HEK293 (cell line): Measurements from ENCODE around the gene CRYBA2.

ENCODE experiments used
- CTCF ChIP-seq: fragments of 450-650 bp; formaldehyde crosslinking; IDR thresholded peaks from 2 replicates; pipeline ENCODE4 v1.5.1; 2016; ENCODE audit warnings: missing biosample characterization, missing genetic modification characterization
- ELK4 ChIP-seq: IDR thresholded peaks from 2 replicates; pipeline ENCODE4 v1.6.1; 2011; ENCODE audit warnings: mild to moderate bottlenecking, low read depth, low read length, borderline replicate concordance
- PATZ1 ChIP-seq: fragments of 450-650 bp; formaldehyde crosslinking; IDR thresholded peaks from 2 replicates; pipeline ENCODE4 v1.5.1; 2016; ENCODE audit warnings: missing biosample characterization, missing genetic modification characterization
- PBX3 ChIP-seq: sonication (generic); formaldehyde crosslinking; IDR thresholded peaks from 2 replicates; pipeline ENCODE4 v1.8.1; 2022; ENCODE audit warnings: mild to moderate bottlenecking, moderate library complexity, missing genetic modification reagents
- REST ChIP-seq: fragments of 450-650 bp; formaldehyde crosslinking; IDR thresholded peaks from 2 replicates; pipeline ENCODE4 v1.5.1; 2016; ENCODE audit warnings: missing biosample characterization, missing genetic modification characterization
- ZBTB44 ChIP-seq: fragments of 450-650 bp; IDR thresholded peaks from 2 replicates; pipeline ENCODE4 v1.5.1; 2018; ENCODE audit warnings: missing biosample characterization, mild to moderate bottlenecking, missing genetic modification characterization
- ZNF121 ChIP-seq: fragments of 450-650 bp; formaldehyde crosslinking; IDR thresholded peaks from 2 replicates; pipeline ENCODE4 v1.5.1; 2016; ENCODE audit warnings: missing biosample characterization, missing genetic modification characterization
- ZNF274 ChIP-seq, 2 experiments: fragments of 200-500 bp in 1 of 2; fragments of 450-650 bp in 1 of 2; sonication (Bioruptor generic) in 1 of 2; formaldehyde crosslinking in 1 of 2; IDR thresholded peaks; 2 replicates each; pipeline versions ENCODE4 v1.5.1 to v1.6.1; 2014 to 2016; ENCODE audit warnings: borderline replicate concordance in 1 of 2, inconsistent platforms in 1 of 2, low read length in 1 of 2, missing biosample characterization in 1 of 2, missing genetic modification characterization in 1 of 2
- ZNF366 ChIP-seq: fragments of 450-650 bp; formaldehyde crosslinking; conservative IDR thresholded peaks from 2 replicates; pipeline ENCODE4 v1.5.1; 2016; ENCODE audit warnings: missing biosample characterization, missing genetic modification characterization
- ZNF701 ChIP-seq: fragments of 450-650 bp; formaldehyde crosslinking; IDR thresholded peaks from 2 replicates; pipeline ENCODE4 v1.5.1; 2016; ENCODE audit warnings: missing biosample characterization, missing genetic modification characterization

- no peak for TF ChIP-seq CTCF (tag by site-specific recombination)
- no peak for TF ChIP-seq ZNF274 (IDR thresholded peaks at IDR 0.05; ENCODE audit: low read length)
- no peak for TF ChIP-seq ZNF274 (tag by site-specific recombination; IDR thresholded peaks at IDR 0.05; ENCODE audit: borderline replicate concordance)
- TF ChIP-seq ELK4, result no peak
- TF ChIP-seq ZNF366 (tag by site-specific recombination), result no peak
- TF ChIP-seq ZNF121 (tag by site-specific recombination), result no peak
- TF ChIP-seq REST (tag by site-specific recombination), result no peak
- no peak for TF ChIP-seq ZBTB44 (tag by site-specific recombination)
- TF ChIP-seq PATZ1 (tag by site-specific recombination), result no peak
- no peak for TF ChIP-seq ZNF701 (tag by site-specific recombination)
- no peak for TF ChIP-seq PBX3 (CRISPR knock-in tag)
Measured at GRCh38 chr2:218997731-218998130, 4.5 kb upstream of the CRYBA2 start.
